Uterus (tissue), 2 donors: ENCODE data around the gene MRTFB.

Source experiments
- POLR2A ChIP-seq, 2 donors: fragments of 450-650 bp; IDR thresholded peaks; one replicate each; pipeline ENCODE4 v1.6.1; 2016; ENCODE audit warnings: antibody characterized with exemption in 2 of 2, mild to moderate bottlenecking in 1 of 2, moderate library complexity in 1 of 2
- TF ChIP-seq, protein P1 (sequence below), 4 experiments: fragments of 200-600 bp in 2 of 4; fragments of 450-650 bp in 2 of 4; sonication (generic) in 2 of 4; IDR thresholded peaks; one replicate each; pipeline ENCODE4 v1.5.1; 2016 to 2019; ENCODE audit warnings: antibody characterized with exemption in 4 of 4, mild to moderate bottlenecking in 2 of 4, moderate library complexity in 1 of 4

DNA sequence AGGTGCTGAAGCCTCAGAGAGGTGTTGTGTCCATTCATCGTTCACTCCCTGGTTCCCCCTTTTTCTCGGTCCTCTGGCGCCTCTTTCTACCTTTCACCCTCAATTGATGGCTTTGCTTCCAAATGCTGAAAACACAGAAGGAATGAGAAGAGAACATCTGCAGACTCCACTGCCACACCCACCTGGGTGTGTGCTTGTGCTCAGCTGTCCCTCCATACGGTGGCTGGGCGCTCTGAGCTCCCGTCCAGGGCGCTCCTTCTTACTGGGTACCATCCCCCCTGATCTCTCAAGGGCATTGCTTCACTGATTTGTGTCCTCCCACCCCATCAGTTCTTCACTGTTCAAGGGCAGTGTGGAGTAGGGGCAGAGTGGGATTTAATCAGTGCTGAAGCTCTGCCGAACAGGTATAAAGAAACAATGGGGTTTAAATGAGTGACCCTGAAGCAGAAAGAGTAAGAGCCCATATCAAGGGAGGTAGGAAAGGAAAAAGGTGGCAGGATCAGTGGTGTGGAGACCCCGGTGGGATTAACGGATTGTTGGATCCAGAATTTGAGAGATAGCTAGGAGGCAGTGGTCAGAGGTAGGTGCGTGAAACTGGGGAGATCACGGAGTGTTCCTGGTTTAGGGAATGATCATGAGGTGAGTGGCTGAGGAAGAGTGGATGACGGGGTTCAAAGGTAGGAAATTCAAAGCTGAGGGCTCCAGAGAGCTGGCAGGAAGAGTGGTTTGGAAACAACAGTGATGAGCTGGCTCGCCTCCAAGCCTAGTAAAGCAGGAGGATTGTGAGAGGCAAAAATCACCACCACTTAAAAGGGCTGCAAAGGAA is 40.8 kb downstream of the MRTFB start:
- TF ChIP-seq, protein P1, sequence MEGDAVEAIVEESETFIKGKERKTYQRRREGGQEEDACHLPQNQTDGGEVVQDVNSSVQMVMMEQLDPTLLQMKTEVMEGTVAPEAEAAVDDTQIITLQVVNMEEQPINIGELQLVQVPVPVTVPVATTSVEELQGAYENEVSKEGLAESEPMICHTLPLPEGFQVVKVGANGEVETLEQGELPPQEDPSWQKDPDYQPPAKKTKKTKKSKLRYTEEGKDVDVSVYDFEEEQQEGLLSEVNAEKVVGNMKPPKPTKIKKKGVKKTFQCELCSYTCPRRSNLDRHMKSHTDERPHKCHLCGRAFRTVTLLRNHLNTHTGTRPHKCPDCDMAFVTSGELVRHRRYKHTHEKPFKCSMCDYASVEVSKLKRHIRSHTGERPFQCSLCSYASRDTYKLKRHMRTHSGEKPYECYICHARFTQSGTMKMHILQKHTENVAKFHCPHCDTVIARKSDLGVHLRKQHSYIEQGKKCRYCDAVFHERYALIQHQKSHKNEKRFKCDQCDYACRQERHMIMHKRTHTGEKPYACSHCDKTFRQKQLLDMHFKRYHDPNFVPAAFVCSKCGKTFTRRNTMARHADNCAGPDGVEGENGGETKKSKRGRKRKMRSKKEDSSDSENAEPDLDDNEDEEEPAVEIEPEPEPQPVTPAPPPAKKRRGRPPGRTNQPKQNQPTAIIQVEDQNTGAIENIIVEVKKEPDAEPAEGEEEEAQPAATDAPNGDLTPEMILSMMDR (IDR thresholded peaks at IDR 0.05), result no peak
- no peak for TF ChIP-seq POLR2A (IDR thresholded peaks at IDR 0.05)
